Epithelial cell of proximal tubule (primary cell): ENCODE data around the gene DYSF. TPM values are rescaled to one million over a fixed set of nuclear protein-coding genes. Genes with fewer than 3 reads are reported as not detected.

Source experiments
- DNase-seq: peaks from one replicate; pipeline ENCODE4 v3.0.0-alpha.2; 2011; ENCODE audit warnings: low read depth
- H3K4me3 ChIP-seq: 2 replicates; pipeline ENCODE4 v1.5.1; 2011; ENCODE audit warnings: low read depth, mild to moderate bottlenecking, low read length
- CTCF ChIP-seq: conservative IDR thresholded peaks from 2 replicates; pipeline ENCODE4 v1.5.1; 2012; ENCODE audit warnings: low read depth, mild to moderate bottlenecking, low read length
- total RNA-seq: library from RNA; depleted of rRNA; stranded (reverse); fragments of >200 nt; gene quantifications from 2 replicates; pipeline ENCODE4 v1.2.3, GENCODE V29; 2015

Gene DYSF
- total RNA-seq, 1 donor from 2014 or later, result 6.3 TPM

GRCh38 chr2:71683070-71683469 lies 229.7 kb downstream of the DYSF start:
- no peak overlapping the region for H3K4me3 ChIP-seq
- TF ChIP-seq CTCF, result no peak
- DNase-seq, result no peak

- no peak for DNase-seq
- H3K4me3 ChIP-seq, result no peak overlapping the region
- no peak for TF ChIP-seq CTCF
Observed at GRCh38 chr2:71683666-71684065, 230.3 kb downstream of the DYSF start.

- H3K4me3 ChIP-seq, result no peak overlapping the region
- TF ChIP-seq CTCF, result no peak
- DNase-seq, result no peak
Observed at GRCh38 chr2:71684226-71685072, 231.1 kb downstream of the DYSF start.

- DNase-seq, result no peak
- TF ChIP-seq CTCF, result no peak
- no peak overlapping the region for H3K4me3 ChIP-seq
Observed at GRCh38 chr2:71685073-71685848, 231.9 kb downstream of the DYSF start.

GRCh38 chr2:71685941-71686611 lies 232.7 kb downstream of the DYSF start:
- DNase-seq, result no peak
- no peak for TF ChIP-seq CTCF
- H3K4me3 ChIP-seq, result no peak overlapping the region

GRCh38 chr2:71686781-71687180 lies 233.4 kb downstream of the DYSF start:
- no peak for DNase-seq
- TF ChIP-seq CTCF, result no peak
- H3K4me3 ChIP-seq, result no peak overlapping the region
